ENCODE results near the gene MATN4.
"Not testable (repeated sequence)": the region's sequence is repeated elsewhere in the genome, so short reads cannot be mapped to it uniquely, and the experiment has no call there.

MATN4 gene

GRCh38 chr20:45308117-45308778, at the start of gene MATN4:
MATN4 (minus strand) TSS chr20:45308299; CDS start chr20:45305582, 2,717 bp downstream.
- no peak for TF ChIP-seq CTCF (IDR thresholded peaks at IDR 0.05; ENCODE audit: borderline replicate concordance, control extremely low read depth, extremely low read depth, insufficient read depth, missing control alignments)
- in situ Hi-C loops (cut with MboI; ENCODE audit: low sequenced_read_pairs, unreplicated experiment), result no loop called here
- DNase-seq (ENCODE audit: low spot score), result no peak

GRCh38 chr20:45355209-45356084, 47.3 kb upstream of the MATN4 start:
- TF ChIP-seq CTCF (IDR thresholded peaks at IDR 0.05; ENCODE audit: borderline replicate concordance, control extremely low read depth, extremely low read depth, insufficient read depth, missing control alignments), result no peak
- no peak for DNase-seq (ENCODE audit: low spot score)
- in situ Hi-C loops (cut with MboI; ENCODE audit: low sequenced_read_pairs, unreplicated experiment), result loop anchor here (25.0 kb wide), 1 partner anchor 407 kb away; no protein-coding TSS in a partner anchor

GRCh38 chr20:45354423-45355208, 46.5 kb upstream of the MATN4 start:
- DNase-seq (ENCODE audit: low spot score), result no peak
- no peak for TF ChIP-seq CTCF (IDR thresholded peaks at IDR 0.05; ENCODE audit: borderline replicate concordance, control extremely low read depth, extremely low read depth, insufficient read depth, missing control alignments)
- in situ Hi-C loops (cut with MboI; ENCODE audit: low sequenced_read_pairs, unreplicated experiment), result loop anchor here (25.0 kb wide), 1 partner anchor 408 kb away; no protein-coding TSS in a partner anchor

- in situ Hi-C loops (cut with MboI; ENCODE audit: low sequenced_read_pairs, unreplicated experiment), result loop anchor here (25.0 kb wide), 1 partner anchor 409 kb away; no protein-coding TSS in a partner anchor
- DNase-seq (ENCODE audit: low spot score), result no peak
- no peak for TF ChIP-seq CTCF (IDR thresholded peaks at IDR 0.05; ENCODE audit: borderline replicate concordance, control extremely low read depth, extremely low read depth, insufficient read depth, missing control alignments)
Measured at GRCh38 chr20:45353746-45354145, 45.6 kb upstream of the MATN4 start.

GRCh38 chr20:45352729-45353128, 44.6 kb upstream of the MATN4 start:
- no peak for TF ChIP-seq CTCF (IDR thresholded peaks at IDR 0.05; ENCODE audit: borderline replicate concordance, control extremely low read depth, extremely low read depth, insufficient read depth, missing control alignments)
- DNase-seq (ENCODE audit: low spot score), result no peak
- in situ Hi-C loops (cut with MboI; ENCODE audit: low sequenced_read_pairs, unreplicated experiment), result loop anchor here (25.0 kb wide), 1 partner anchor 410 kb away; no protein-coding TSS in a partner anchor

- in situ Hi-C loops (cut with MboI; ENCODE audit: low sequenced_read_pairs, unreplicated experiment), result loop anchor here (25.0 kb wide), 1 partner anchor 412 kb away; no protein-coding TSS in a partner anchor
- DNase-seq (ENCODE audit: low spot score), result not testable (repeated sequence)
Measured at GRCh38 chr20:45350795-45351194, 42.7 kb upstream of the MATN4 start.

Measured in GM13976 (cell line).